GM12878 (cell line): Measurements from ENCODE around the gene MPZL3. TPM values are rescaled to one million over a fixed set of nuclear protein-coding genes. Genes with fewer than 3 reads are reported as not detected.

Source experiments
- CBFB ChIP-seq: IDR thresholded peaks from 2 replicates; pipeline ENCODE4 v1.6.1; 2016; ENCODE audit warnings: antibody characterized with exemption, low read depth
- CHD2 ChIP-seq: IDR thresholded peaks from 2 replicates; pipeline ENCODE4 v1.6.1; 2011; ENCODE audit warnings: low read depth, low read length, improper control_type of control experiment, borderline replicate concordance
- CUX1 ChIP-seq: IDR thresholded peaks from 2 replicates; pipeline ENCODE4 v1.6.1; 2012; ENCODE audit warnings: improper control_type of control experiment, low read depth, low read length; ENCODE audit not compliant: insufficient replicate concordance
- EGR1 ChIP-seq, 2 experiments: IDR thresholded peaks; 1 replicate in 1 of 2; 2 replicates in 1 of 2; pipeline ENCODE4 v1.6.1; 2011 to 2012; ENCODE audit warnings: low read depth in 2 of 2, low read length in 2 of 2, borderline replicate concordance in 1 of 2, mild to moderate bottlenecking in 1 of 2, moderate library complexity in 1 of 2
- HDAC2 ChIP-seq: fragments of 200-600 bp; sonication (generic); IDR thresholded peaks from 2 replicates; pipeline ENCODE4 v1.6.1; 2017
- HDGF ChIP-seq: fragments of 450-650 bp; IDR thresholded peaks from 2 replicates; pipeline ENCODE4 v1.6.1; 2016; ENCODE audit warnings: antibody characterized with exemption
- MYC ChIP-seq: IDR thresholded peaks from 2 replicates; pipeline ENCODE4 v1.6.1; 2011; ENCODE audit warnings: mild to moderate bottlenecking, low read length, moderate library complexity, inconsistent platforms; ENCODE audit not compliant: insufficient read depth, insufficient replicate concordance, insufficient read length, severe bottlenecking
- NR2C1 ChIP-seq: fragments of 450-650 bp; IDR thresholded peaks from 2 replicates; pipeline ENCODE4 v1.6.1; 2017; ENCODE audit warnings: antibody characterized with exemption, mild to moderate bottlenecking, moderate library complexity
- PAX5 ChIP-seq: IDR thresholded peaks from 2 replicates; pipeline ENCODE4 v1.6.1; 2011; ENCODE audit warnings: low read depth, low read length, borderline replicate concordance
- RUNX3 ChIP-seq: IDR thresholded peaks from 2 replicates; pipeline ENCODE4 v1.6.1; 2012; ENCODE audit warnings: low read length, inconsistent platforms
- SREBF2 ChIP-seq: IDR thresholded peaks from 2 replicates; pipeline ENCODE4 v1.6.1; 2012; ENCODE audit warnings: mild to moderate bottlenecking, low read length
- TAF1 ChIP-seq: IDR thresholded peaks from 2 replicates; pipeline ENCODE4 v1.6.1; 2011; ENCODE audit warnings: mild to moderate bottlenecking, low read depth, low read length, borderline replicate concordance
- USF1 ChIP-seq: IDR thresholded peaks from 2 replicates; pipeline ENCODE4 v1.6.1; 2011; ENCODE audit warnings: borderline replicate concordance, low read depth, mild to moderate bottlenecking, moderate library complexity, mixed read lengths, low read length; ENCODE audit not compliant: insufficient read depth; ENCODE audit errors: extremely low read length
- YBX1 ChIP-seq: fragments of 450-650 bp; IDR thresholded peaks from 2 replicates; pipeline ENCODE4 v1.6.1; 2016; ENCODE audit warnings: antibody characterized with exemption
- ZBTB4 ChIP-seq: fragments of 450-650 bp; formaldehyde crosslinking; IDR thresholded peaks from 2 replicates; pipeline ENCODE4 v1.4.0; 2022; ENCODE audit warnings: mild to moderate bottlenecking, moderate library complexity
- polyA plus RNA-seq, 11 experiments: library from polyadenylated mRNA; depleted of rRNA in 4 of 11; unstranded in 6 of 11; stranded (reverse) in 5 of 11; fragments of >200 nt; fragmentation: Nextera tagmentation in 4 of 11; fragmentation: Illumina TruSeq in 1 of 11; extraction: Ambion mirVana in 4 of 11; extraction: Trizol in 1 of 11; gene quantifications; 1 replicate in 1 of 11; 2 replicates in 10 of 11; pipeline versions ENCODE4 v1.2.1 to v1.2.3, GENCODE V29; 2011 to 2016; ENCODE audit warnings: inconsistent platforms in 2 of 11, missing spikeins in 2 of 11, low read depth in 1 of 11
- total RNA-seq, 4 experiments: library from RNA; depleted of rRNA in 3 of 4; stranded (reverse); fragments of >200 nt in 3 of 4; fragmentation: Illumina TruSeq in 1 of 4; extraction: Trizol in 1 of 4; gene quantifications; 2 replicates each; pipeline versions ENCODE4 v1.2.1 to v1.2.3, GENCODE V29; 2013 to 2021
- TF ChIP-seq, protein P1 (sequence below): fragments of 450-650 bp; IDR thresholded peaks from 2 replicates; pipeline ENCODE4 v1.6.1; 2014; ENCODE audit warnings: mild to moderate bottlenecking
- TF ChIP-seq, protein P2 (sequence below): fragments of 450-650 bp; IDR thresholded peaks from 2 replicates; pipeline ENCODE4 v1.6.1; 2016; ENCODE audit warnings: mild to moderate bottlenecking

Gene MPZL3
- total and polyA plus RNA-seq, 10 of the 15 experiments (the other 5 are each of a cell fraction or from before 2014, with no cell fraction given): 2.1 to 7.5 (median 6.2) TPM

DNA sequence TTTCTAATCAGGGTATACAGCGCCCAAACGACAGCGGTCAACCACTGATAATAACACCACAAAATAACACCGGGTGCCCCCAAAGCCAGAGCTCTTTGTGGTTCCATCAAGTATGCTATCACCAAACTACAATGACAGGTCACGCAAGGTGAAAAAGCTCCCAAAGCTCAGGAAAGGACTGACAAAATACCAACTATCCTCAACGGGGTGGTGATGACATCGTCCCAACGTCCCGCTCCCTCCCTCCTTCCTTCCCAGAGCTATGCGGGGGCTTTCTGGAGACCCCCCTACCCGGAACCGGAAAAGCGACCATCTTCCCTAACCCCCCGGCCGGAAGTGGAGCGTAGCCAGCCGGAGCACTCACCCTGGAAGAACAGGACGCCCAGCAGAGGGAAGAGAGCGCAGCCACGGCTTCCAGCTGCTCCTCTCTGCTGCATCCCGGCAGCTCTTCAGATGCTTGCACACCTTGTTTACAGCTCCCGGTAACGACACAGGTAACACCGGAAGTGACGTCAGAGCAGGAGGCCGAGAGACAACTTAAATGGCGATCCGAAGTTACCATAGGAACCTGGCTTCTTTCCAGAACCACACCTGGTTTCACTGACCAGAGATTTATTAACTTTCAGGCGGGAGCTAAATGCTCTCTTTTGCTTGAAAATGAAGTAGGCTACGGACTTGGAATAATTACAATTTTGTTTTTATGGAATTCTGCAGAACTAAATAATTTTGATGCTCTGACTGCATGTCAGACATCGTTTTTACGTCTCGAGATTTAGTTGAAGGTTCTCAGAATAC lies at the start of gene MPZL3 (continued):
- no peak for TF ChIP-seq USF1
- 0 out of 2 replicates have a peak, but pooled peaks have one; percentile 21 for TF ChIP-seq HDAC2
- peak; percentile 90 for TF ChIP-seq NR2C1
- TF ChIP-seq, protein P1, sequence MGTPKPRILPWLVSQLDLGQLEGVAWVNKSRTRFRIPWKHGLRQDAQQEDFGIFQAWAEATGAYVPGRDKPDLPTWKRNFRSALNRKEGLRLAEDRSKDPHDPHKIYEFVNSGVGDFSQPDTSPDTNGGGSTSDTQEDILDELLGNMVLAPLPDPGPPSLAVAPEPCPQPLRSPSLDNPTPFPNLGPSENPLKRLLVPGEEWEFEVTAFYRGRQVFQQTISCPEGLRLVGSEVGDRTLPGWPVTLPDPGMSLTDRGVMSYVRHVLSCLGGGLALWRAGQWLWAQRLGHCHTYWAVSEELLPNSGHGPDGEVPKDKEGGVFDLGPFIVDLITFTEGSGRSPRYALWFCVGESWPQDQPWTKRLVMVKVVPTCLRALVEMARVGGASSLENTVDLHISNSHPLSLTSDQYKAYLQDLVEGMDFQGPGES: no peak
- peak; percentile 46; the same call in 1 of the 2 replicates for TF ChIP-seq CHD2
- 0 out of 2 replicates have a peak, but pooled peaks have one; percentile 4 for TF ChIP-seq PAX5
- no peak for TF ChIP-seq ZBTB4 (CRISPR knock-in tag)
- TF ChIP-seq, protein P2, sequence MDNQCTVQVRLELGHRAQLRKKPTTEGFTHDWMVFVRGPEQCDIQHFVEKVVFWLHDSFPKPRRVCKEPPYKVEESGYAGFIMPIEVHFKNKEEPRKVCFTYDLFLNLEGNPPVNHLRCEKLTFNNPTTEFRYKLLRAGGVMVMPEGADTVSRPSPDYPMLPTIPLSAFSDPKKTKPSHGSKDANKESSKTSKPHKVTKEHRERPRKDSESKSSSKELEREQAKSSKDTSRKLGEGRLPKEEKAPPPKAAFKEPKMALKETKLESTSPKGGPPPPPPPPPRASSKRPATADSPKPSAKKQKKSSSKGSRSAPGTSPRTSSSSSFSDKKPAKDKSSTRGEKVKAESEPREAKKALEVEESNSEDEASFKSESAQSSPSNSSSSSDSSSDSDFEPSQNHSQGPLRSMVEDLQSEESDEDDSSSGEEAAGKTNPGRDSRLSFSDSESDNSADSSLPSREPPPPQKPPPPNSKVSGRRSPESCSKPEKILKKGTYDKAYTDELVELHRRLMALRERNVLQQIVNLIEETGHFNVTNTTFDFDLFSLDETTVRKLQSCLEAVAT: peak; percentile 86
- TF ChIP-seq EGR1 (IDR thresholded peaks at IDR 0.05; ENCODE audit: borderline replicate concordance in 1 of 2, low read depth in 2 of 2, low read length in 2 of 2): peak in 1 of 2 experiments; percentile 61; a peak in 1 of 3 replicates
- TF ChIP-seq CBFB: no peak
- no peak for TF ChIP-seq YBX1
- no peak for TF ChIP-seq MYC
- no peak for TF ChIP-seq CUX1
- no peak for TF ChIP-seq SREBF2
- TF ChIP-seq RUNX3: peak; percentile 87
- 0 out of 2 replicates have a peak, but pooled peaks have one; percentile 1 for TF ChIP-seq TAF1
- 0 out of 2 replicates have a peak, but pooled peaks have one; percentile 30 for TF ChIP-seq HDGF
